ENCODE measurements around the gene FER. TPM values are rescaled to one million over a fixed set of nuclear protein-coding genes. Genes with fewer than 3 reads are reported as not detected.

The FER gene
- total RNA-seq, 2 experiments from 2014 or later, result 9.0 to 9.8 TPM

GRCh38 chr5:108801301-108801700, 53.6 kb downstream of the FER start:
- Mint-ChIP-seq H3K36me3 (ENCODE audit: low read depth) (peaks cover 30% of the 10 kb centered on the region), H3K27me3 (no peaks in the 10 kb centered on the region), H3K4me1 (ENCODE audit: low read depth) (peaks cover 7% of the 10 kb centered on the region), H3K9me3 (peaks cover 14% of the 10 kb centered on the region), H3K4me3 (no peak overlapping the region), H3K27ac (no peak overlapping the region)
- no peak for TF ChIP-seq CTCF (IDR thresholded peaks at IDR 0.05)
- no peak for DNase-seq
- intact Hi-C loops (cut with micrococcal nuclease), result no loop called here
- ChIA-PET POLR2A (interaction anchor here (0.7 kb wide), 1 partner anchor 634 kb away, joined by 4 read pairs; no protein-coding TSS in a partner anchor), CTCF (no interaction called here)
- ATAC-seq, result no peak

GRCh38 chr5:108801776-108802175, 54.1 kb downstream of the FER start:
- no peak overlapping the region for H3K4me3 Mint-ChIP-seq
- H3K36me3 Mint-ChIP-seq (ENCODE audit: low read depth), result peaks cover 33% of the 10 kb centered on the region
- peaks cover 7% of the 10 kb centered on the region for H3K4me1 Mint-ChIP-seq (ENCODE audit: low read depth)
- no peak for TF ChIP-seq CTCF (IDR thresholded peaks at IDR 0.05)
- DNase-seq (peak; percentile 10), ATAC-seq (peak; percentile 89)
- no peaks in the 10 kb centered on the region for H3K27me3 Mint-ChIP-seq
- peaks cover 14% of the 10 kb centered on the region for H3K9me3 Mint-ChIP-seq
- ChIA-PET CTCF (no interaction called here), POLR2A (interaction anchor here (0.7 kb wide), 1 partner anchor 634 kb away, joined by 4 read pairs; no protein-coding TSS in a partner anchor)
- intact Hi-C loops (cut with micrococcal nuclease), result no loop called here
- H3K27ac Mint-ChIP-seq, result no peak overlapping the region

GRCh38 chr5:108810717-108811116, 63.0 kb downstream of the FER start:
- intact Hi-C loops (cut with micrococcal nuclease), result no loop called here
- ChIA-PET POLR2A (no interaction called here), CTCF (no interaction called here)
- Mint-ChIP-seq H3K4me1 (ENCODE audit: low read depth) (no peaks in the 10 kb centered on the region), H3K4me3 (no peak overlapping the region), H3K9me3 (peaks cover 4% of the 10 kb centered on the region), H3K27me3 (no peaks in the 10 kb centered on the region), H3K36me3 (ENCODE audit: low read depth) (peaks cover 16% of the 10 kb centered on the region), H3K27ac (no peak overlapping the region)
- DNase-seq (no peak), ATAC-seq (no peak)
- TF ChIP-seq CTCF (IDR thresholded peaks at IDR 0.05), result no peak

GRCh38 chr5:108813673-108814072, 66.0 kb downstream of the FER start:
- H3K4me3 Mint-ChIP-seq, result no peak overlapping the region
- H3K4me1 Mint-ChIP-seq (ENCODE audit: low read depth), result peaks cover 2% of the 10 kb centered on the region
- TF ChIP-seq CTCF (IDR thresholded peaks at IDR 0.05), result no peak
- H3K36me3 Mint-ChIP-seq (ENCODE audit: low read depth), result peaks cover 3% of the 10 kb centered on the region
- H3K27ac Mint-ChIP-seq, result no peak overlapping the region
- ChIA-PET CTCF (no interaction called here), POLR2A (no interaction called here)
- H3K27me3 Mint-ChIP-seq, result no peaks in the 10 kb centered on the region
- H3K9me3 Mint-ChIP-seq, result peaks cover 3% of the 10 kb centered on the region
- DNase-seq (no peak), ATAC-seq (no peak)
- intact Hi-C loops (cut with micrococcal nuclease), result no loop called here

GRCh38 chr5:108814551-108814950, 66.9 kb downstream of the FER start:
- H3K4me3 Mint-ChIP-seq, result no peak overlapping the region
- no peak for DNase-seq
- H3K9me3 Mint-ChIP-seq, result peaks cover 3% of the 10 kb centered on the region
- no peak for ATAC-seq
- intact Hi-C loops (cut with micrococcal nuclease), result no loop called here
- H3K4me1 Mint-ChIP-seq (ENCODE audit: low read depth), result peaks cover 7% of the 10 kb centered on the region
- H3K27ac Mint-ChIP-seq, result no peak overlapping the region
- CTCF ChIA-PET, result no interaction called here
- no peaks in the 10 kb centered on the region for H3K36me3 Mint-ChIP-seq (ENCODE audit: low read depth)
- POLR2A ChIA-PET, result no interaction called here
- H3K27me3 Mint-ChIP-seq, result no peaks in the 10 kb centered on the region
- no peak for TF ChIP-seq CTCF (IDR thresholded peaks at IDR 0.05)
